GM12864 (cell line): ENCODE results near the gene IGF2BP3.

ENCODE experiments used
- DNase-seq: peaks from one replicate; pipeline ENCODE4 v3.0.0-alpha.2; 2011; ENCODE audit warnings: low read depth
- H3K4me3 ChIP-seq: 2 replicates; pipeline ENCODE4 v1.5.1; 2011; ENCODE audit warnings: mild to moderate bottlenecking, low read depth, low read length, control low read depth
- TF ChIP-seq, protein P1 (sequence below): IDR thresholded peaks from 2 replicates; pipeline ENCODE4 v1.5.1; 2011; ENCODE audit warnings: low read depth, mild to moderate bottlenecking, moderate library complexity, low read length, control low read depth, inconsistent platforms; ENCODE audit errors: missing control alignments

The IGF2BP3 gene

DNA sequence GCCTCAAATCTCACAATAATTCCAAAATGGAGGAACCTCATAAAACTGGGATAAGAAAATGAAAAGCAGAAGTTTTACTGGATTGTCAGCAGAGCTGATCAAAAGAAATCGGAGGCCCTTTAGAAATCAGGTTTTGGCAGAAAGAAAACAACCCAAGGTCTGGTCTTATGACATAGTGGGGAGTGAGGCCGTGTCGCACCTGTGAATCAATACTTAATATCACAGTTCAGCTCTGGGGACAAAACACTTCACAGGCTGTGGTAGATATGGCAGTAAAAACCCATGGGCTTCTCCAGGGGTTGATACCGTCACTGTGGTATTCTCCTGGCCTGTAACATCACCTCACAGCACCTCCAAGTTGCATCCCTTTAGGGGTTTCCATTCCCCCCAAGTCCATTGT, 177.7 kb downstream of the IGF2BP3 start:
- no peak for DNase-seq
- TF ChIP-seq, protein P1, sequence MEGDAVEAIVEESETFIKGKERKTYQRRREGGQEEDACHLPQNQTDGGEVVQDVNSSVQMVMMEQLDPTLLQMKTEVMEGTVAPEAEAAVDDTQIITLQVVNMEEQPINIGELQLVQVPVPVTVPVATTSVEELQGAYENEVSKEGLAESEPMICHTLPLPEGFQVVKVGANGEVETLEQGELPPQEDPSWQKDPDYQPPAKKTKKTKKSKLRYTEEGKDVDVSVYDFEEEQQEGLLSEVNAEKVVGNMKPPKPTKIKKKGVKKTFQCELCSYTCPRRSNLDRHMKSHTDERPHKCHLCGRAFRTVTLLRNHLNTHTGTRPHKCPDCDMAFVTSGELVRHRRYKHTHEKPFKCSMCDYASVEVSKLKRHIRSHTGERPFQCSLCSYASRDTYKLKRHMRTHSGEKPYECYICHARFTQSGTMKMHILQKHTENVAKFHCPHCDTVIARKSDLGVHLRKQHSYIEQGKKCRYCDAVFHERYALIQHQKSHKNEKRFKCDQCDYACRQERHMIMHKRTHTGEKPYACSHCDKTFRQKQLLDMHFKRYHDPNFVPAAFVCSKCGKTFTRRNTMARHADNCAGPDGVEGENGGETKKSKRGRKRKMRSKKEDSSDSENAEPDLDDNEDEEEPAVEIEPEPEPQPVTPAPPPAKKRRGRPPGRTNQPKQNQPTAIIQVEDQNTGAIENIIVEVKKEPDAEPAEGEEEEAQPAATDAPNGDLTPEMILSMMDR: no peak
- H3K4me3 ChIP-seq: no peak overlapping the region

DNA sequence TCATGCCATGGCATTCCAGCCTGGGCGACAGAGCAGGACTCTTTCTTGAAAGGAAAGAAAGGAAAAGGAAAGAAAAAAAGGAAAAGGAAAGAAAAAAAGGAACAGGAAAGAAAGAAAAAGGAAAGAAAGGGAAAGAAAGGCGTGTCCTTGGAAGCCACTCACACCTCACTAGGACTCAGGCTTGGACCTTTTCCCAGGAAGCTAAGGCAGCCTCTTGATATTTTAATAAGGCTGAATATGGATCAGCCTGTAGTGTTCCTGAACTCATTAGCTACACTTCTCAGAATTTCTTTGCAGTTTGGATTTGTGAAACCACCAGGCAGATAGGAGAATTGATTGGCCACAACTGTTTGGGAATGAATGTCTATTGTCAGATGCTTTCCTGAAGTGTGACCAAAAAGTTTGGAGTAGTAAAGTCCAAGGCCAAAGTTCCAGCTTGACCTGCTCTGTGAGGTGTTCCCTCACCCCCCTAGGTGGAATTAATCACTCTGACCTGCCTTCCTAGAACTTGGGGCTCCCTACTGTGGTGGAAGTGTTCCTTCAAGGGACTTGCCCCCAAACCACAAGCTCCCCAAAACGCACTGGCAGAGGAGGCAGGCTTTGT, 178.2 kb downstream of the IGF2BP3 start:
- DNase-seq: no peak
- TF ChIP-seq, protein P1: no peak
- no peak overlapping the region for H3K4me3 ChIP-seq

DNA sequence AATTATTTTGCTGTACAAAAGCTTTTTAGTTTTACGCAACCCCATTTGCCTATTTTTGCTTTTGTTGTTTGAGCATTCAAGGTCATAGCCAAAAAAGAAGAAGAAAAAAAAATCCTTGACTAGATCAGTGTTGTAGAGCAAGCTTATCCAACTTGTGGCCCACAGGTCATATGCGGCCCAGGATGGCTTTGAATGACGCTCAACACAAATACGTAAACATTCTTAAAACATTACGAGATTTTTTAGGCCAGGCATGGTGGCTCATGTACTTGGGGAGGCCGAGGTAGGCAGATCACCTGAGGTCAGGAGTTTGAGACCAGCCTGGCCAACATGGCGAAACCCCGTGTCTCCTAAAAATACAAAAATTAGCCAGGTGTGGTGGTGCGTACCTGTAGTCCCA, 179.3 kb downstream of the IGF2BP3 start:
- no peak for DNase-seq
- no peak overlapping the region for H3K4me3 ChIP-seq
- TF ChIP-seq, protein P1: no peak

DNA sequence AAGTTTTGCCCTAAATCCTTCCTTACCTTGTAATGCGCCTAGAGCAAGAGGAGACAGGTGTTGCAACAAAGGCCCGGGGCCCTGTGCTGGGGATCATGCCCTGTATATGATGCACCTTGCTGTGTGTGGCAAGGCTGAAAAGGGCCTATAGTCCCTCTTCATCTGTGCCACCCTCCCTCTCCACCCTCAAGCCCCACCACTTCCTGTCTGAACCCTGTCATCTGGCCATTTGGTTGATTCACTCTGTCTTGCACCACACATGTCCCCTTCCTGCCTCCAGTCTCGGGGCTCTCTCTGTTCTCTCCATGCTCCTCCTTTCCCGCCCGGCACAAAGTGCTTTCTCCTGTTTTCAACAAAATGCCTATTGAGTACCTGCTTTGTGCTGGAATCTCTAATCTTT, 182.7 kb downstream of the IGF2BP3 start:
- TF ChIP-seq, protein P1: no peak
- H3K4me3 ChIP-seq: no peak overlapping the region
- no peak for DNase-seq

DNA sequence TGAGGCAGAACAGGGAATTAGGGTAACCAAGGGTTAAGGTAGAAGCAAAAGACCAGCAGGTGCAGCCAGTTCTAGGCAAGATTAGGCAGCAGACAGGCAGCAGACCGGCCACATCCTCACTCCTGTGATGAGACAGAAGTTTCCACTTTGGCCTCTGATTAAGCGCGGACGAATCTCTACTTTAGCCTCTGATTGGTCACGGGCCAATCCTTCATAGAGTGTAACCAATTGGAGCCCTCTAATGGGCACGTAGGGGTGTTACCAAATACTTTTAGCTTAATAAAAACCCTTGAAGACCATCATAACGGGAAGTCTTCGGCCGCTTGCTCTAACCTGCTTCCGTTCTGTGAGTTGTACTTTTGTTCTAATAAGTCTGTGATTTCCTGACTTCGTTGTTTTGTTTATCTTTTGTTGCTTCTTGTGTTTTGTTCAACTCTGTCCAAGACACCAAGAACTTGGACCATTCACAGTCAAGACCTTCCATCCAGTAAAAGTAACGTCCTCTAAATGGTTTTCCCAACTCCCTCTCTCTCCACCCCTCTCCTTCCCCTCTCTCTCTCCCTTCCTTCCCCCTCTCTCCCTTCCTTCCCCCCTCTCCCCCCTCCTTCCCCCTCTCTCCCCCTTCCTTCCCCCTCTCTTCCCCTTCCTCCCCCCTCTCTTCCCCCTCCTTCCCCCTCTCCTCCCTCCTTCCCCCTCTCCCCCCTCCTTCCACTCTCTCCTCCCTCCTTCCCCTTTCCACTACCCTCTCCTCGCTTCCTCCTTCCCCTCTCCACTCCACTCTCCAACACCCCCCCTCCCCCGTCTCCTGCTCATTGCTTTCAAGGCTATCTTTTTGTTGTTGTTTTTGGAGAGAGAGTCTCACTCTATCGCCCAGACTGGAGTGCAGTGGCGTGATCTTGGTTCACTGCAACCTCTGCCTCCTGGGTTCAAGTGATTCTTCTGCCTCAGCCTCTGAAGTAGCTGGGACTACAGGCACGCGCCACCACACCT, 184.3 kb downstream of the IGF2BP3 start:
- DNase-seq: no peak
- TF ChIP-seq, protein P1: no peak
- no peak overlapping the region for H3K4me3 ChIP-seq

DNA sequence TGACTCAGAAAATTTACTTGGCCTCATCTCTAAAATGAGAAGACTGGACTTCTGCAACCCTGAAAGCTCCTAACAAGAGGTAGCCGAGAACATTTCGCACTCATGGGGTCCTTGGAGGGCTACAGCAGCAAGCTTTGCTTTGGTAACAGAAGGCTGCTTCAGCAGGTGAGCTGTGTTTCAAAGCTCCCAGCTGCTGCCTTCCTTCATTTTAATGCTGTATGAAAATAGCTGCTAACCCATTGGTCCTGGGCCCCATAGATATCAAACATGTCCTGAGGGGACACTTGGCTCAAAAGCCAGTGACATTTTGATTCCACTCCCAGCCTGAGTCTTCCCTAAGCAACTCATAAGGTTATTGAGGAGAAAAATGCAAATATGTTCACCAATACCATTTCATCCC, 185.4 kb downstream of the IGF2BP3 start:
- H3K4me3 ChIP-seq: no peak overlapping the region
- TF ChIP-seq, protein P1: no peak
- no peak for DNase-seq

DNA sequence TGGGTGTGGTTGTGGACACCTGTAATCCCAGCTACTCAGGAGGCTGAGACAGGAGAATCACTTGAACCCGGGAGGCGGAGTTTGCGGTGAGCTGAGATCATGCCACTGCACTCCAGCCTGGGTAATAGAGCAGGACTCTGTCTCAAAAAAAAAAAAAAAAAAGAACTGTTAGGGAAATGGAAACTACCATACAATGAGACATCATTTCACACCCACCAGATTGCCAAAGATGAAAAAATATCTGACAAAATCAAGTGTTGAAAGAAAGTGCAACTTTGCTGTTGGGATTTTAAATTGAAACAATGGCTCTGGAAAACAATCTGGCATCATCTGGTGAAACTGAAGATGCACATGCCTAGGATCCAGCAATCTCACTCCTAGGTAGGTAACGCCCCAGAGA, 187.2 kb downstream of the IGF2BP3 start:
- DNase-seq: no peak
- no peak overlapping the region for H3K4me3 ChIP-seq
- TF ChIP-seq, protein P1: no peak
